Vagina (tissue), 2 donors: Measurements from ENCODE around the gene HMCN2.

ENCODE experiments used
- CTCF ChIP-seq, 3 experiments: fragments of 450-650 bp in 2 of 3; fragments of 200-600 bp in 1 of 3; sonication (generic) in 1 of 3; IDR thresholded peaks; one replicate each; pipeline ENCODE4 v1.5.1; 2017 to 2019; ENCODE audit warnings: antibody characterized with exemption in 3 of 3, mild to moderate bottlenecking in 2 of 3, moderate library complexity in 2 of 3
- POLR2A ChIP-seq, 2 donors: fragments of 450-650 bp; IDR thresholded peaks; one replicate each; pipeline ENCODE4 v1.6.1; 2017; ENCODE audit warnings: antibody characterized with exemption in 2 of 2, mild to moderate bottlenecking in 2 of 2, moderate library complexity in 2 of 2
- POLR2AphosphoS5 ChIP-seq, 2 donors: sonication (generic); formaldehyde crosslinking; IDR thresholded peaks; one replicate each; pipeline ENCODE4 v1.9.0; 2017; ENCODE audit warnings: antibody characterized with exemption in 2 of 2, mild to moderate bottlenecking in 2 of 2, low read depth in 1 of 2; ENCODE audit not compliant: insufficient read depth in 1 of 2

GRCh38 chr9:130483371-130483971 is 217.9 kb downstream of the HMCN2 start:
- TF ChIP-seq POLR2A (IDR thresholded peaks at IDR 0.05) (no peak), CTCF (IDR thresholded peaks at IDR 0.05) (no peak), POLR2AphosphoS5 (IDR thresholded peaks at IDR 0.05; ENCODE audit: insufficient read depth in 1 of 2, low read depth in 1 of 2) (no peak)
